KMS-11 (cell line): ENCODE results near the gene VSNL1.

Experiments
- H2AFZ ChIP-seq: fragments of 200-600 bp; sonication (generic); 2 replicates; pipeline ENCODE4 v1.6.1; 2016; ENCODE audit warnings: antibody characterized with exemption, mixed run types, low read depth
- H3K27ac ChIP-seq: fragments of 200-600 bp; sonication (generic); 2 replicates; pipeline ENCODE4 v1.6.1; 2016; ENCODE audit warnings: mild to moderate bottlenecking, mixed run types
- H3K27me3 ChIP-seq: fragments of 200-600 bp; sonication (generic); 2 replicates; pipeline ENCODE4 v1.6.1; 2017; ENCODE audit warnings: mild to moderate bottlenecking, low read depth, mixed run types, moderate library complexity; ENCODE audit not compliant: insufficient read depth
- H3K36me3 ChIP-seq: fragments of 200-600 bp; sonication (generic); 2 replicates; pipeline ENCODE4 v1.6.1; 2017; ENCODE audit warnings: mild to moderate bottlenecking, mixed run types; ENCODE audit not compliant: insufficient read depth
- H3K4me1 ChIP-seq: fragments of 200-600 bp; sonication (generic); 2 replicates; pipeline ENCODE4 v1.6.1; 2016; ENCODE audit warnings: mild to moderate bottlenecking, low read depth, mixed run types; ENCODE audit not compliant: poor library complexity, severe bottlenecking
- H3K4me2 ChIP-seq: fragments of 200-600 bp; sonication (generic); 2 replicates; pipeline ENCODE4 v1.7.0; 2016; ENCODE audit warnings: mild to moderate bottlenecking, mixed run types
- H3K4me3 ChIP-seq: fragments of 200-600 bp; sonication (generic); IDR thresholded peaks from 2 replicates; pipeline ENCODE4 v1.6.1; 2017; ENCODE audit warnings: low read depth, low read length, mixed read lengths; ENCODE audit not compliant: insufficient read depth
- H3K79me2 ChIP-seq: fragments of 200-600 bp; sonication (generic); 2 replicates; pipeline ENCODE4 v1.6.1; 2016; ENCODE audit warnings: low read depth, mixed run types; ENCODE audit not compliant: insufficient read depth
- H3K9ac ChIP-seq: fragments of 200-600 bp; sonication (generic); 2 replicates; pipeline ENCODE4 v1.6.1; 2016; ENCODE audit warnings: mild to moderate bottlenecking, mixed run types
- H4K20me1 ChIP-seq: fragments of 200-600 bp; sonication (generic); 2 replicates; pipeline ENCODE4 v1.6.1; 2016; ENCODE audit warnings: mild to moderate bottlenecking, mixed run types; ENCODE audit not compliant: insufficient read depth
- TF ChIP-seq, protein P1 (sequence below): fragments of 200-600 bp; sonication (generic); conservative IDR thresholded peaks from 2 replicates; pipeline ENCODE4 v1.6.1; 2017; ENCODE audit warnings: low read depth, mild to moderate bottlenecking, antibody characterized with exemption, low read length, moderate library complexity, mixed read lengths

The VSNL1 gene

DNA sequence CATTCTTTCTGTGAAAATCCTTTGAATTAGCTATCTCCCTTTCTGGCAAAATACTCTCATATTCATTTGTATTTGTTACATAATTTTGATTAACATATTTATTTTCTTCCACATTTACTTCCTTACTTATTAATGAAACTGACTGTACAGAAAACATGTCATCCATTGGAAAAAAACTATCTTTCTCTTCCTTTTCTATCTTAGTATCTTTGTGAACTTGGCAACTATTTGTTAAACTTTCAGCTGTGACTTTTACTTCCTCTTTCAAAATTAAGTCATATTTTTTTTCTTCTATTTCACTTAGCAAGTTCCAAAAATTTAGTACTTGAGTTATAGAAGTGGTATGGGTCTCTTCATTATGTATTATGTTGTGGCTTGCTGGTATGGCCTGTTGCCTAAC lies 24.8 kb upstream of the VSNL1 start:
- TF ChIP-seq, protein P1, sequence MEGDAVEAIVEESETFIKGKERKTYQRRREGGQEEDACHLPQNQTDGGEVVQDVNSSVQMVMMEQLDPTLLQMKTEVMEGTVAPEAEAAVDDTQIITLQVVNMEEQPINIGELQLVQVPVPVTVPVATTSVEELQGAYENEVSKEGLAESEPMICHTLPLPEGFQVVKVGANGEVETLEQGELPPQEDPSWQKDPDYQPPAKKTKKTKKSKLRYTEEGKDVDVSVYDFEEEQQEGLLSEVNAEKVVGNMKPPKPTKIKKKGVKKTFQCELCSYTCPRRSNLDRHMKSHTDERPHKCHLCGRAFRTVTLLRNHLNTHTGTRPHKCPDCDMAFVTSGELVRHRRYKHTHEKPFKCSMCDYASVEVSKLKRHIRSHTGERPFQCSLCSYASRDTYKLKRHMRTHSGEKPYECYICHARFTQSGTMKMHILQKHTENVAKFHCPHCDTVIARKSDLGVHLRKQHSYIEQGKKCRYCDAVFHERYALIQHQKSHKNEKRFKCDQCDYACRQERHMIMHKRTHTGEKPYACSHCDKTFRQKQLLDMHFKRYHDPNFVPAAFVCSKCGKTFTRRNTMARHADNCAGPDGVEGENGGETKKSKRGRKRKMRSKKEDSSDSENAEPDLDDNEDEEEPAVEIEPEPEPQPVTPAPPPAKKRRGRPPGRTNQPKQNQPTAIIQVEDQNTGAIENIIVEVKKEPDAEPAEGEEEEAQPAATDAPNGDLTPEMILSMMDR: no peak
- Histone ChIP-seq H3K4me3 (no peak overlapping the region), H3K27me3 (no peaks in the 10 kb centered on the region), H3K9ac (no peak overlapping the region), H3K4me1 (peaks cover 12% of the 10 kb centered on the region), H3K36me3 (no peaks in the 10 kb centered on the region), H2AFZ (no peak overlapping the region), H3K4me2 (no peak overlapping the region), H3K27ac (no peak overlapping the region), H4K20me1 (no peaks in the 10 kb centered on the region), H3K79me2 (no peaks in the 10 kb centered on the region)

DNA sequence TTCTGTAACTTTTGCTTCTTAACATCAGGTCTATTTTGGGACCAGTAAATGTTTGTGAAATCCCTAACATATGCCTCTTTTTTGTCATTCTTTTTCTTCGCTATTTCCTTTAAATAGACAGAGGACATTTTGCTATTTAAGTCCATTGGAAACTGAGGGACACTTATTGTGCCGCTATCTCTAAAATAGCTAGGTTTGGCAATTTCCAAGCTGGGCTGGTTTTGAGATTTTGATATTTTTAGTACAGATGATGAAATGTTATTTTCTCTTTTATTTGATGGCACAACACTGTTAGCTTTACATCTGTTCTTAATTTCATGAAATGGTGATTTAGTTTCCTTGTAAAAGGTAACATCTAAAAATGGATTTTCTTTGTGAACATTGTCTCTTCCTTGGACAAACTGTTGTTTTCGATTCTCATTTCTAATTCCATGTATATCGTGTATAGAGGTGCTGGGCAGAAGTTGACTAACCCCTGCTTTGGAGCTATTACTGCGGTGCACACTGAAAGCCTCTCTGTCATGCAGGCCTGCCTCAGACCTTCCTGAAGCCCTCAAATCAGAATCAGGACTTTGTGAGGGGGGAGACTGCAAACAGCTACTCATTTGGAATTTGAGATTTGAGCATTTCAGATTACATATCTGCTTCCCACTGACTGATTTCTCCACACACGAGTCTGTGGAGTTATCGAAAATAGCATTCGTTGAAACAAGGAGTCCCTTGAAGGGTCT lies 22.9 kb upstream of the VSNL1 start:
- Histone ChIP-seq H3K36me3 (no peaks in the 10 kb centered on the region), H3K4me3 (peak overlapping the region; percentile 91), H2AFZ (peak overlapping the region; percentile 88), H3K4me1 (peaks cover 12% of the 10 kb centered on the region), H3K79me2 (no peaks in the 10 kb centered on the region), H3K27ac (peak overlapping the region; percentile 63), H3K27me3 (no peaks in the 10 kb centered on the region), H3K9ac (peak overlapping the region; percentile 65), H4K20me1 (no peaks in the 10 kb centered on the region), H3K4me2 (peak overlapping the region; percentile 81)
- TF ChIP-seq, protein P1: no peak

DNA sequence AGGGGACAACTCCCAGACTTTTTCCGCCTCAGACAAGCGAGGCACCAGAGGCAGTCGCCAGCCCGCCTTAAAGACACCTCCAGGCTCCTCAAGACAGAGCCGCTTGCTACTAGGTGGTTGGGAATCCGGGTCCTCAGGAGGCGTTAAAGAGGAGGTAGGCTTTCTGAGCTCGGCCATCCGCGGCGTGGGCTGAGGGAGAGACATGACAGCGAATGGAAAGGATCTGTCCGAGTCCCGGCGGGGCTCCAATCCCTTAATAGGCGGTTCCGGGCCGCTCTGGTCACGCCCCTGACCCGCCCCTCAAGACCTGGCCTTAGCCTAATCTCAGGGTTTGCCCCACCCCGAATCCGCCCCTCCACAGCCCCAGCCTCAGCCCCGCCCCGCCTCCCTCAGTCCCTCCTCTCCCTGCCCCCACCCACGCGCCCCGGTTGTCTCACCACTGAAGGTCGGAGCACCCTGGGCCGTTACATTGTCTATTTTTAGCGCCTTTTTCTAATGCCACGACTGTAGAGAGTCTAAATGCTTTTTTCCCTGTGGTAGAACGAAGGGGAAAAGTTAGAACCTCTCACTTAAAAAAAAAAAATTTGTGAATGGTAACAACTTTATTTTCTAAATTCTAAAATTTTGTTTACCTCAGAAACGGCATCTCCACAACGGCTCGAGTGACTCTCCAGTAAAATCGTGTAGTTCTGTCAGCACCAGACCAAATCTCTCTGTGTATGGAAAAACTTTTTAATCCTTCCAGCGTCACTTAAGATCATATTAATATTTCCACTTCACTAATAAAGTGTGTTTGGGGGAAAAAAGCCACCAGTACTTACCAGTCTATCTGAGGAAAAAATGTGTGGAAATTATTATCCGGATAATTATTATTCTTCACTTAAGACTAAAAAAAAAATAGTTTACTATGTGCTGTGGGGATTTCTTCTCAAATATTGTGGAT lies 22.0 kb upstream of the VSNL1 start, which contains the start of gene RAD51AP2:
Gene RAD51AP2, minus strand, starts transcription at position 229 of the 943 bp plus-strand sequence. Its CDS starts 25 bp downstream, at position 204.
- H2AFZ ChIP-seq: peak within 1 kb of the TSS; percentile 94
- no peaks in the 10 kb centered on the region for H3K27me3 ChIP-seq
- H3K36me3 ChIP-seq: no peaks in the 10 kb centered on the region
- H4K20me1 ChIP-seq: no peaks in the 10 kb centered on the region
- H3K79me2 ChIP-seq: no peaks in the 10 kb centered on the region
- peak within 1 kb of the TSS; percentile 98 for H3K4me2 ChIP-seq
- H3K27ac ChIP-seq: peak within 1 kb of the TSS; percentile 63
- peaks cover 12% of the 10 kb centered on the region for H3K4me1 ChIP-seq
- peak within 1 kb of the TSS; percentile 91 for H3K4me3 ChIP-seq
- H3K9ac ChIP-seq: peak within 1 kb of the TSS; percentile 65
- TF ChIP-seq, protein P1: no peak

DNA sequence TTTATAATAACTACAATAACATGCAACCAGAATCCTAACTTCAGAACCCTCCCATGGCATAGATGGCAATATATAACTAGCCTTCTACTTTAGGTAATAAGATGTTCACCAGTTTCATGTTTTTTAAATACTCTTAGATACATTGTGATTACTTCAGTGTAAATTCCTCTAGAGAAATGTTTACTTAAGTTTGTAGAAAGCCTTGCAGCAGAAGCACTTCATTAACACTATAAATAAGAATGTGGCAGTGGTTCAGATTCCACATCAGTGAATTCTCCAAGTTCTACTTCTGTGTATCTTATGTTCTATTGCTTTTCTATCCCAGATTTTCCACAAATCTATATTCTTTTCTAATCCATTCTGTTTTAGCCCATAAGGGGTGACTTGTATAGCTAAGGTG lies 21.0 kb upstream of the VSNL1 start:
- peaks cover 12% of the 10 kb centered on the region for H3K4me1 ChIP-seq
- TF ChIP-seq, protein P1: no peak
- H3K4me2 ChIP-seq: no peak overlapping the region
- H2AFZ ChIP-seq: no peak overlapping the region
- H3K9ac ChIP-seq: no peak overlapping the region
- no peaks in the 10 kb centered on the region for H3K36me3 ChIP-seq
- no peak overlapping the region for H3K4me3 ChIP-seq
- H3K27me3 ChIP-seq: no peaks in the 10 kb centered on the region
- no peaks in the 10 kb centered on the region for H3K79me2 ChIP-seq
- H3K27ac ChIP-seq: no peak overlapping the region
- H4K20me1 ChIP-seq: no peaks in the 10 kb centered on the region
